ENCODE data around the gene MICAL2. TPM values are rescaled to one million over a fixed set of nuclear protein-coding genes. Genes with fewer than 3 reads are reported as not detected.

The MICAL2 gene
- polyA plus RNA-seq, 4 donors, result 15.9 to 41.1 (median 25.6) TPM

DNA sequence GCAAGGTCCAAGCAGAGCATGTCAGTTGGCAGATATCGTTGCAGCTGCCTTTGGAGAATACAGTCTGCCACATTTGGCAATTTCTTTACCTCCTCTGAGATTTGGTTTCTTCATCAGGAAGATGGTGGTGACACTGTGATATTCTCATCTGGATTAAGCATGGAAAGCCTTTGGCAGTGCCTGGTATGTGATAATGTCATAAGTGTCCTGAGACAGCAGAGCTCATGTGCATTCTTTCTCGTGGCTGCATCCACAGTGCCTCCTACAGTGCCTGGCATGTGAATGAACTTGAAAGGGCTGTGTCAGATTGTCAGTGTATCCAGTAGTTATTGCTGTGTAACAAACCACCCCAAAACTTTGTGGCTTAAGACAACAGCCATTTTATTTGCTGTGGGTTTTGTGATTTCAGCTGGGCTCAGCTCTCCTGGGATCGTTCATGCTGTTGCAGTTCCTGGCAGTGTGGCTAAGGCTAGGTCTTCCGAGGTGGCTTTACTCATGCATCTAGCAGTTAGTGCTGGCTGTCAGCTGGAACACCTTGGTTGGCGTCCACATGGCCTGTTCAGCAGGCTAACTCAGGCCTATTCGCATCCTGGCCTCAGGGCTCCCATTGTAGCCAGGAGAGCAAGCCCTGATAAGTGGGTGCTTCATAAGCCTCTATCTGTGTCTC lies 35.7 kb upstream of the MICAL2 start:
- DNase-seq (no peak), FAIRE-seq (no peak)
- H3K9me3 ChIP-seq (ENCODE audit: control insufficient read depth in 2 of 2, insufficient read depth in 1 of 2, low read depth in 1 of 2, low read length in 1 of 2), result no peaks in the 10 kb centered on the region
- WGBS, 3 donors, result 87 to 94% (median 88%) methylated on average over 6 of the region's 6 CpGs
- H3K4me1 ChIP-seq (ENCODE audit: control insufficient read depth in 3 of 3, insufficient read depth in 2 of 3, low read depth in 1 of 3, low read length in 2 of 3), result no peaks in the 10 kb centered on the region
- no peaks in the 10 kb centered on the region for H3K27me3 ChIP-seq (ENCODE audit: control insufficient read depth in 3 of 3, insufficient read depth in 3 of 3, low read length in 3 of 3)
- H3K27ac ChIP-seq (ENCODE audit: low read depth in 1 of 3, low read length in 2 of 3), result no peak overlapping the region
- H3K4me3 ChIP-seq (ENCODE audit: low read depth in 1 of 3, low read length in 3 of 3), result no peak overlapping the region
- H3K36me3 ChIP-seq (ENCODE audit: control insufficient read depth in 3 of 3, insufficient read depth in 2 of 3, low read depth in 1 of 3, low read length in 3 of 3), result no peaks in the 10 kb centered on the region

- no peak for FAIRE-seq
- H3K27ac ChIP-seq (ENCODE audit: low read depth in 1 of 3, low read length in 2 of 3), result peak overlapping the region in 1 of 3 donors; percentile 77
- H3K9me3 ChIP-seq (ENCODE audit: control insufficient read depth in 2 of 2, insufficient read depth in 1 of 2, low read depth in 1 of 2, low read length in 1 of 2), result no peaks in the 10 kb centered on the region
- no peaks in the 10 kb centered on the region for H3K27me3 ChIP-seq (ENCODE audit: control insufficient read depth in 3 of 3, insufficient read depth in 3 of 3, low read length in 3 of 3)
- no peak overlapping the region for H3K4me3 ChIP-seq (ENCODE audit: low read depth in 1 of 3, low read length in 3 of 3)
- H3K36me3 ChIP-seq (ENCODE audit: control insufficient read depth in 3 of 3, insufficient read depth in 2 of 3, low read depth in 1 of 3, low read length in 3 of 3), result no peaks in the 10 kb centered on the region
- H3K4me1 ChIP-seq (ENCODE audit: control insufficient read depth in 3 of 3, insufficient read depth in 2 of 3, low read depth in 1 of 3, low read length in 2 of 3), result peaks cover 0 to 2% (median 0%) of the 10 kb centered on the region in 3 donors
- WGBS, 3 donors, result 93 to 98% (median 94%) methylated on average over 3 of the region's 3 CpGs
- DNase-seq, result no peak
Measured at GRCh38 chr11:12075291-12075690, 35.1 kb upstream of the MICAL2 start.

GRCh38 chr11:12075822-12076821 lies 34.3 kb upstream of the MICAL2 start:
- no peak for DNase-seq
- Histone ChIP-seq H3K36me3 (ENCODE audit: control insufficient read depth in 3 of 3, insufficient read depth in 2 of 3, low read depth in 1 of 3, low read length in 3 of 3) (no peaks in the 10 kb centered on the region), H3K4me3 (ENCODE audit: low read depth in 1 of 3, low read length in 3 of 3) (no peak overlapping the region), H3K27me3 (ENCODE audit: control insufficient read depth in 3 of 3, insufficient read depth in 3 of 3, low read length in 3 of 3) (no peaks in the 10 kb centered on the region), H3K4me1 (ENCODE audit: control insufficient read depth in 3 of 3, insufficient read depth in 2 of 3, low read depth in 1 of 3, low read length in 2 of 3) (peaks cover 0 to 2% (median 0%) of the 10 kb centered on the region in 3 donors), H3K9me3 (ENCODE audit: control insufficient read depth in 2 of 2, insufficient read depth in 1 of 2, low read depth in 1 of 2, low read length in 1 of 2) (no peaks in the 10 kb centered on the region), H3K27ac (ENCODE audit: low read depth in 1 of 3, low read length in 2 of 3) (peak overlapping the region in 2 of 3 donors; percentile 11 to 89)
- no peak for FAIRE-seq
- WGBS, 3 donors, result 72 to 87% (median 83%) methylated on average over 15 of the region's 15 CpGs

- no peak for FAIRE-seq
- Histone ChIP-seq H3K4me1 (ENCODE audit: control insufficient read depth in 3 of 3, insufficient read depth in 2 of 3, low read depth in 1 of 3, low read length in 2 of 3) (peaks cover 0 to 2% (median 0%) of the 10 kb centered on the region in 3 donors), H3K36me3 (ENCODE audit: control insufficient read depth in 3 of 3, insufficient read depth in 2 of 3, low read depth in 1 of 3, low read length in 3 of 3) (no peaks in the 10 kb centered on the region), H3K4me3 (ENCODE audit: low read depth in 1 of 3, low read length in 3 of 3) (no peak overlapping the region), H3K9me3 (ENCODE audit: control insufficient read depth in 2 of 2, insufficient read depth in 1 of 2, low read depth in 1 of 2, low read length in 1 of 2) (no peaks in the 10 kb centered on the region), H3K27me3 (ENCODE audit: control insufficient read depth in 3 of 3, insufficient read depth in 3 of 3, low read length in 3 of 3) (no peaks in the 10 kb centered on the region), H3K27ac (ENCODE audit: low read depth in 1 of 3, low read length in 2 of 3) (peak overlapping the region in 1 of 3 donors; percentile 89)
- DNase-seq, result no peak
- 82 to 89% (median 84%) methylated on average over 4 of the region's 4 CpGs for WGBS, 3 donors
Measured at GRCh38 chr11:12076840-12077534, 33.4 kb upstream of the MICAL2 start.

- FAIRE-seq, result no peak
- H3K4me3 ChIP-seq (ENCODE audit: low read depth in 1 of 3, low read length in 3 of 3), result no peak overlapping the region
- no peaks in the 10 kb centered on the region for H3K36me3 ChIP-seq (ENCODE audit: control insufficient read depth in 3 of 3, insufficient read depth in 2 of 3, low read depth in 1 of 3, low read length in 3 of 3)
- no peak for DNase-seq
- H3K27ac ChIP-seq (ENCODE audit: low read depth in 1 of 3, low read length in 2 of 3), result peak overlapping the region in 1 of 3 donors; percentile 89
- H3K9me3 ChIP-seq (ENCODE audit: control insufficient read depth in 2 of 2, insufficient read depth in 1 of 2, low read depth in 1 of 2, low read length in 1 of 2), result no peaks in the 10 kb centered on the region
- WGBS, 3 donors, result 75 to 95% (median 91%) methylated on average over 7 of the region's 7 CpGs
- peaks cover 0 to 2% (median 0%) of the 10 kb centered on the region in 3 donors for H3K4me1 ChIP-seq (ENCODE audit: control insufficient read depth in 3 of 3, insufficient read depth in 2 of 3, low read depth in 1 of 3, low read length in 2 of 3)
- no peaks in the 10 kb centered on the region for H3K27me3 ChIP-seq (ENCODE audit: control insufficient read depth in 3 of 3, insufficient read depth in 3 of 3, low read length in 3 of 3)
Measured at GRCh38 chr11:12077535-12078280, 32.7 kb upstream of the MICAL2 start.

GRCh38 chr11:12079726-12080556 lies 30.4 kb upstream of the MICAL2 start:
- DNase-seq (peak in 1 of 2 donors; percentile 53), FAIRE-seq (no peak)
- Histone ChIP-seq H3K27ac (ENCODE audit: low read depth in 1 of 3, low read length in 2 of 3) (peak overlapping the region in 1 of 3 donors; percentile 80), H3K27me3 (ENCODE audit: control insufficient read depth in 3 of 3, insufficient read depth in 3 of 3, low read length in 3 of 3) (no peaks in the 10 kb centered on the region), H3K4me3 (ENCODE audit: low read depth in 1 of 3, low read length in 3 of 3) (no peak overlapping the region), H3K36me3 (ENCODE audit: control insufficient read depth in 3 of 3, insufficient read depth in 2 of 3, low read depth in 1 of 3, low read length in 3 of 3) (no peaks in the 10 kb centered on the region), H3K4me1 (ENCODE audit: control insufficient read depth in 3 of 3, insufficient read depth in 2 of 3, low read depth in 1 of 3, low read length in 2 of 3) (peaks cover 0 to 2% (median 0%) of the 10 kb centered on the region in 3 donors), H3K9me3 (ENCODE audit: control insufficient read depth in 2 of 2, insufficient read depth in 1 of 2, low read depth in 1 of 2, low read length in 1 of 2) (no peaks in the 10 kb centered on the region)
- 58 to 76% (median 72%) methylated on average over 13 of the region's 13 CpGs for WGBS, 3 donors

DNA sequence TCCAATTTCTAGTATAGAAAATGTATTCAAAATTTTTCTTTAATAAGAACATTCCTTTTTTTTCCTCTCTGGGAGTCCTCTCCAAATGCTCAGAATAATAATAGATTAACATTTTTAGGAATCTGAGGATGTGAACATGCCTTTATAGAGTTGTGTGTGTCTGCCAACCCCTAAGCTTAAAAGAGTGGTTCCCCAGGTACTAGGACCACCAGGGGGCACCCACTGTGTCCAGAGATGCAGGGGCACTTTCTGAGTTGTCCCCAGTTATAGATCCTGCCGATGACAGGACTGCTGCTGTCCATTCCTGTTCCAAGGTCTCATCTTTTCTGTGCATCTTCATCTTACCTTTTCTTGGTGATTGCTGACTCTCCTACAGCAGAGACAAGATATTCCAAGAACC lies 27.0 kb upstream of the MICAL2 start:
- DNase-seq, result peak in 1 of 2 donors; percentile 1
- WGBS, 3 donors, result 65 to 87% (median 84%) methylated on average over 1 of the region's 1 CpG

More for the DNA sequence above, 27.0 kb upstream of the MICAL2 start:
- Histone ChIP-seq H3K36me3 (ENCODE audit: control insufficient read depth in 3 of 3, insufficient read depth in 2 of 3, low read depth in 1 of 3, low read length in 3 of 3) (no peaks in the 10 kb centered on the region), H3K4me1 (ENCODE audit: control insufficient read depth in 3 of 3, insufficient read depth in 2 of 3, low read depth in 1 of 3, low read length in 2 of 3) (peaks cover 0 to 29% (median 16%) of the 10 kb centered on the region in 3 donors), H3K4me3 (ENCODE audit: low read depth in 1 of 3, low read length in 3 of 3) (no peak overlapping the region), H3K9me3 (ENCODE audit: control insufficient read depth in 2 of 2, insufficient read depth in 1 of 2, low read depth in 1 of 2, low read length in 1 of 2) (no peaks in the 10 kb centered on the region), H3K27ac (ENCODE audit: low read depth in 1 of 3, low read length in 2 of 3) (no peak overlapping the region), H3K27me3 (ENCODE audit: control insufficient read depth in 3 of 3, insufficient read depth in 3 of 3, low read length in 3 of 3) (no peaks in the 10 kb centered on the region)
- no peak for FAIRE-seq
